Activated CD4-positive, alpha-beta T cell treated with anti-CD3 and anti-CD28 coated beads, Interleukin-2, amount 10 ng/mL, durations not matched to agents 24 days and 14 days (primary cell): ENCODE measurements around the gene MYL11. TPM values are rescaled to one million over a fixed set of nuclear protein-coding genes. Genes with fewer than 3 reads are reported as not detected.
"Not testable (repeated sequence)": the region's sequence is repeated elsewhere in the genome, so short reads cannot be mapped to it uniquely, and the experiment has no call there.

Experiments used
- DNase-seq: peaks from one replicate; pipeline ENCODE4 v3.0.0; 2022
- H3K27ac Mint-ChIP-seq: one replicate; pipeline ENCODE4 v1.8.0; 2022; ENCODE audit warnings: mild to moderate bottlenecking, mixed read lengths
- H3K27me3 Mint-ChIP-seq: one replicate; pipeline ENCODE4 v1.8.0; 2022; ENCODE audit warnings: mixed read lengths
- H3K36me3 Mint-ChIP-seq: one replicate; pipeline ENCODE4 v1.8.0; 2022; ENCODE audit warnings: low read depth, mild to moderate bottlenecking, mixed read lengths
- H3K4me1 Mint-ChIP-seq: one replicate; pipeline ENCODE4 v1.8.0; 2021; ENCODE audit warnings: mixed read lengths
- H3K4me3 Mint-ChIP-seq: one replicate; pipeline ENCODE4 v1.8.0; 2022; ENCODE audit warnings: mild to moderate bottlenecking, moderate library complexity, mixed read lengths
- H3K9me3 Mint-ChIP-seq: one replicate; pipeline ENCODE4 v1.8.0; 2021; ENCODE audit warnings: mixed read lengths
- intact Hi-C: fragments of 100-400 bp; cut with micrococcal nuclease; formaldehyde crosslinking; loops from one replicate; pipeline ENCODE4 v1.15.1; 2023
- total RNA-seq: library from RNA; stranded (reverse); gene quantifications from 2 replicates; pipeline ENCODE4 v1.2.3, GENCODE V29; 2022

The MYL11 gene
- total RNA-seq, 1 donor from 2014 or later, result 1.0 TPM

DNA sequence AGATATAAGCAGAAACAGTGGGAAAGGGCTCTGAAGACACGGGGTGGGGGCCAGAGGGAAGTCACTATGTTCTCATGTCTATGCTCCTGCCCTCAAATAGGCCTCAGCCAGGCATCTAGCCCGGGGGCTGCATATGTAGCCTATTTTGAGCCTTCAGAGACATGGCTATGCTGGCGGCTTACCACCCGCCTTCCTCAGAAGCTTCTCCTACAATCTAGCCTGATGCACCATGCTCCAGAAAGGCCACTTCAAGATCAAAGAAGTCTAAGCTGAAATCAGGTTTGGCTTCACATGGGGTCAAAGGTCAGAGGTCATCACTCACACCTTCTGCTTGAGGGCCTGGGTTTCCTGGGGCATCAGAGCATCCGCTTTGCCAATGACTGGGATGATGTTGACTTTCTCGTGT lies 6.2 kb downstream of the MYL11 start:
- H3K36me3 Mint-ChIP-seq, result peaks cover 20% of the 10 kb centered on the region
- peak; percentile 67 for DNase-seq
- H3K27ac Mint-ChIP-seq, result peak overlapping the region; percentile 88
- H3K27me3 Mint-ChIP-seq, result no peaks in the 10 kb centered on the region
- H3K4me3 Mint-ChIP-seq, result peak overlapping the region; percentile 84
- intact Hi-C loops, result no loop called here
- H3K4me1 Mint-ChIP-seq, result peaks cover 48% of the 10 kb centered on the region
- peaks cover 4% of the 10 kb centered on the region for H3K9me3 Mint-ChIP-seq

DNA sequence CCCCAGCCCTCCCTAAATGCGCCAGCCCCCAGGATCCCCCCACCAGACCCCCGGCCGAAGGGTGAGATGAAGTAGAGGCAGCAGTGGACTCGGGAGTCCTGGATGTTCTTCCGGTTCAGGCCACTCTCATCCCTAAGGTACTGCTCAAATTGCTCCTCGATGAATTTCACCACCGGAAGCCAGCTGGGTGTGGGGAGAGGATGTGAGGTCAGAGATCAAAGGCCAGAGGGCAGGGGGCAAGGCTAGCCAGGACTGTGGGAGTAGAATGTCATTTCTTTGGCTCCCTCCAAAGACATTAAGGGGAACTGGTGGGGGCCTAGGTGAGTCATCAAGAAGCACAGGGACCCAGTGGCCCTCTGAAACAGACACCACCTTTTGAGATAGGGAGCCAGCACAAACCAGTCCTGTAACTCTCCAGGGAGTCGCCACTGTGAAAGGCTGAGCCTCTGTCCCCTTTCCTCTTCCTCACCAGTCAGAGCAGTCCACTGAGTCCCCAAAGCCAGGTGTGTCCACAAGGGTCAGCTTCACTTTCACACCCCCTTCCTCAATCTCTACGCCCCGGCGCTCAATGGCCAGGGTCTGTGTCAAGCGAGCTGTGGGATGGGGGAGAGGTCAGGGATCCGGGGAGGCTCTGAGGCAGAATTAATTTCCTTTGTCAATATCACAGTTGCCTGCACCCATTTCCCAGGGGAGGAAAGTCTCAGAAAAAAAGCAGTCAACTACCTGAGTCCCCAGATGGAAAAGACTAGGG lies 6.9 kb downstream of the MYL11 start:
- Mint-ChIP-seq H3K4me3 (peak overlapping the region; percentile 84), H3K4me1 (peaks cover 48% of the 10 kb centered on the region), H3K36me3 (peaks cover 20% of the 10 kb centered on the region), H3K9me3 (peaks cover 4% of the 10 kb centered on the region), H3K27ac (peak overlapping the region; percentile 88), H3K27me3 (no peaks in the 10 kb centered on the region)
- intact Hi-C loops, result loop anchor here (1.0 to 2.0 kb wide), 2 partner anchors 14 to 27 kb away; partner anchors contain the start of gene ZNF48
- peak; percentile 80 for DNase-seq

DNA sequence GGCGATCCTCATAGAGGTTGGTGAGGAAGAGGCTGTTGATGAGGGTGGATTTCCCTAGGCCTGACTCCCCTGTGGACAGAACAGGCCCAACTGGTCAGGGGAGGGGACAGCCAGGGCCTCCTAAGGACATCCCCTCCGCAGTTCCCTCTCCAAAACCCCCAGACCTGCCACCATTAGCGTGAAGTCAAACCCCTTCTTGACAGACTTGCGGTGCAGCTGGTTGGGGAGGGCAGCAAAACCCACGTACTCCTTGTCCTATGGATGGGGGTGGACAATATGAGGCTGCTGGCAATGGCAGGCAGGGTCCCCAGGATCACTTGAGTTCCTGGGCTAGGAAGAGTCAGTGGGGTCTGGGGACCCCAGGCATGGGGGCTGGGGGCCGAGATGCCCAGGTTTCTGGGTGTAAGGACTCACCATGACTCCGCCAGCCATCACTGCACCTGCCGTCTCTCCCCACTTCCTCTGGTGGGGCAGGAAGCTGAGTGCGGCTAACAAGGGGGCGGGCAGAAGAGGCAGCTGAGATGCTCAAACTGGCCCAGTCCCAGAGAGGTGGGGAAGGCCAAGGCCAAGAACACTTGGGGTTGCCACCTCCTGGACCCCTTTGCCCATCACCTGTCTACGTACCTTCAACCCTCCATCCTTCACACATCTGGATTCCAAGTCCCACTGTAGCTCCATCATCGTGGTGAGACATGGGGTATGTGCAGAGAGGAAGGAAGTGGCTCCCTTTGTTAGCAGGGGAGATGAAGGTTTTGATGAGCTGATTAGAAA lies 7.7 kb downstream of the MYL11 start, which contains the start of gene SEPTIN1:
Gene SEPTIN1 (minus strand): TSS at position 451 of the 771 bp plus-strand sequence. CDS start 19 bp downstream, at position 432.
- Mint-ChIP-seq H3K4me1 (peaks cover 44% of the 10 kb centered on the region), H3K27ac (peak within 1 kb of the TSS; percentile 88), H3K4me3 (peak within 1 kb of the TSS; percentile 84), H3K36me3 (peaks cover 20% of the 10 kb centered on the region), H3K9me3 (peaks cover 4% of the 10 kb centered on the region), H3K27me3 (no peaks in the 10 kb centered on the region)
- peak; percentile 94 for DNase-seq
- intact Hi-C loops, result loop anchor here (1.0 to 2.0 kb wide), 2 partner anchors 13 to 27 kb away; partner anchors contain the start of gene ZNF48

DNA sequence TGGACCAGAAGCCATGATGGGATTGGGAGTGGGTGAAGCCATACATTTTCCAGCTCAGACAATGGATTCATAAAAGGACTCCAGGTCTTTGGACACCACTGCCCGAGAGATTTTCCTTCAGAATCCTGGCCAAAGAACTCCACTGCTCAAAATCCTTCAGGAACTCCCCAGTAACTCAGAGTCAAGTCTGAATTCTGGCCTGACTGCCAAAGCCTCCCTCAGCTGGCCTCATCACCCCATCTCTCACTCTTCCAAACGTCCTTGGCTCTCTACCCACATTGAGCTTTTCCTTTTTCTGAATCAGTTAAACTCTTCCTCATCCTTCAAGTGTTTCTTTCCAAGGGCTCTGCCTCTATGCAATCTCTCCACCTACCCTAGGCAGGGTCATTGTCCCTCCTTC lies 8.9 kb downstream of the MYL11 start:
- Mint-ChIP-seq H3K4me3 (peak overlapping the region; percentile 84), H3K9me3 (peaks cover 4% of the 10 kb centered on the region), H3K36me3 (peaks cover 17% of the 10 kb centered on the region), H3K4me1 (peaks cover 34% of the 10 kb centered on the region), H3K27me3 (no peaks in the 10 kb centered on the region), H3K27ac (peak overlapping the region; percentile 88)
- no peak for DNase-seq
- intact Hi-C loops, result loop anchor here (2.0 kb wide), 1 partner anchor 25 kb away; no protein-coding TSS in a partner anchor

DNA sequence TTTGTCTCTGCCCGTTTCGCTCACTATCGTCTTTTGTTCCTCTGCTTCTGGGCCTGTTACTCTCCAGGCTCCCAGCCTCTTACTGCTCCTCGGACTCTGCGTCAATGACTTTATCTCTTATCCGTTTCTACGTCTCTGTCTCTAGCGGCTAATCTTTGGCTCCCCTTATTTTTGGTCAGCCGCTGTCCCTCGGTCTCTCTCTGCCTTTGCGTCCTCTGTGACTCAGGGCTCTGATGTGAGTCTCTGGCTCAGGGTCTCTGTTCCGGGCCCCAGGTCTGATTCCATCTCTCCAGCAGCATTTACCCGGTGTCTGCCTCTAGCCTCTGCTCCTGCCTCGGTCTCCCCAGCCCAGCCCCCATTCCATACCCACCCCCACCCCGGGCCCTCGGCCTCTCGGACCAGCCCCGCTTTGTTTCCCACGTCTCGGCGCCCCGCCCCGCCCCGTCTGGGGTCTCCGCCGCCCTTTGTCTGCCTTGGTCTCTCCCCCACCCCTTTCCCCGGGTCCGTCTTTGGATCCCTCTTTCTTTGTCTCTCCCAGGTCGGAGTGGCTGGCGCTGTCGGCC lies 20.1 kb downstream of the MYL11 start:
- H3K4me1 Mint-ChIP-seq, result peaks cover 26% of the 10 kb centered on the region
- DNase-seq, result no peak
- H3K27ac Mint-ChIP-seq, result peak overlapping the region; percentile 86
- H3K9me3 Mint-ChIP-seq, result no peaks in the 10 kb centered on the region
- H3K27me3 Mint-ChIP-seq, result no peaks in the 10 kb centered on the region
- H3K36me3 Mint-ChIP-seq, result peaks cover 19% of the 10 kb centered on the region
- peak overlapping the region; percentile 96 for H3K4me3 Mint-ChIP-seq
- intact Hi-C loops, result loop anchor here (1.0 to 2.0 kb wide), 3 partner anchors 12 to 16 kb away; partner anchors contain the start of genes SEPTIN1 and ZNF771

DNA sequence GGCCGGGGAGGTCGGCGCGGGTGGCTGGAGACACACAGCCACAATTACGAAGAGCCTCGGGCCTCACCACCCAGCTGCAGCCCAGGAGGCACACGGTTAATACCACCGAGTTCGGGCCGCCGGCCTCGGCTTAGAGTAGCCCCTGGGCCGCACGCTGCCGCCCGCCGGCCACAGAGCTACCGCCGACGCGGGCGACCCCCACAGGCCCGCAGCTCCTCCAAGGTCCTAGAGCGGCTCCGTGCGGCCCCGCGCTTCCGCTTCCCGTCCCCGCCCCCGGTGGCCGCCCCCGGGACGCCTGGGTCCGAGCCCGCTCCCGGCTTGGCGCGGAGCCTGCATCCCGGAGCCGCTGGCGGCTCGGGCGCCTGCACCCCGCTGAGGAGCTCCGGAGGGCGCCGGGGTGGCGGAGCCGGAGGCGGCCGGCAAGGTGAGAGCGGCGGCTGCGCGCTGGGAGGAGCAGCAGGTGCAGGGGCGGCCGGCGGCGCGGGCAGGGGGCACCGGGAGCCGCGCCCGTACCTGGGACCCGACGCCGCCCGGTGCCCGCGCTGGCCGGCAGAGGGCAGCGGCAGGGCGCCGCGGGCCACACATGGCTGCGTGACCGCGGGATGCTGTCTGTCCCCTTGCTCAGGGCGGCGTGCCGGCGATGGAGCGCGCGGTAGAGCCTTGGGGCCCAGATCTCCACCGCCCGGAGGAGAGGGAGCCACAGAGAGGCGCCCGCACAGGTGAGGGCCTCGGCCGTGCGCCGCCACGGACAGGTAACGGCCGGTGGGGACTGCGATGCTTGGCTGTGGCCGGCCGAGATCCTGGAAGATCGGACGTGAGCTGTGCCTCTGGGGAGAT lies 20.8 kb downstream of the MYL11 start, which contains the start of gene ZNF48:
Gene ZNF48 (plus strand): TSS at position 266 of the 837 bp plus-strand sequence. CDS start 375 bp downstream, at position 641.
- Mint-ChIP-seq H3K27me3 (no peaks in the 10 kb centered on the region), H3K36me3 (peaks cover 21% of the 10 kb centered on the region), H3K4me1 (peaks cover 32% of the 10 kb centered on the region), H3K4me3 (peak within 1 kb of the TSS; percentile 96), H3K9me3 (no peaks in the 10 kb centered on the region), H3K27ac (peak within 1 kb of the TSS; percentile 86)
- intact Hi-C loops, result loop anchor here (1.0 to 2.0 kb wide), 3 partner anchors 12 to 17 kb away; partner anchors contain the start of genes SEPTIN1 and ZNF771
- peak; percentile 90 for DNase-seq

DNA sequence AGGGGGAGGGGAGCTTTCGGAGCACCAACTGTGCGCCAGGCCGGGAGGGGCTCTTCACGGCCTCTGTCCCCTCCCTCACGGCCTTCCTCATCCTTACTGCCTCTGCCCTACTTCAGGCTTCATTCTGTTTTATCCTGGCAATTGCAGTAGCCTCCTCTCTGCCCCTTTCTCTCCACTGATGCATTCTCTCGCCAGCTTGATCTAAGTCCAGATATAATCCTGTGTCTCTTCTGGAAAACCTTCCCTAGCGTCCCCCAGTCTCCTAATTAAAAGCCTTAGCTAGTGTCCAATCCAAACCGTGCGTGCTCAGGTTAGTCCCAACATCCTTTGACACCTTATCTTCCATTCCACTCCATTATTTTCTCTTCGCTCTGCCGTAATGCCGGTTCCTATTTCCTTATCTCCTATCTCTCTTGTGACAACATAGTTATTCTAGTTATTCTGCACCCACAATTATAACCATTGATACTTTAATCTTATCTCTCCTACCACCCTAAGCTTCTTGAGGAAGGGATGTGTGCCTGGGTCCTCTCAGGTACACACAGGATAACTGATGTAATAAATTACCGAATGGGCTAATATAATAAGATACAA lies 21.5 kb downstream of the MYL11 start:
- H3K9me3 Mint-ChIP-seq, result no peaks in the 10 kb centered on the region
- peak overlapping the region; percentile 35 for H3K27ac Mint-ChIP-seq
- no peaks in the 10 kb centered on the region for H3K27me3 Mint-ChIP-seq
- H3K4me3 Mint-ChIP-seq, result peak overlapping the region; percentile 96
- peaks cover 35% of the 10 kb centered on the region for H3K4me1 Mint-ChIP-seq
- DNase-seq, result no peak
- intact Hi-C loops, result loop anchor here (1.0 to 2.0 kb wide), 3 partner anchors 11 to 17 kb away; partner anchors contain the start of genes SEPTIN1 and ZNF771
- peaks cover 21% of the 10 kb centered on the region for H3K36me3 Mint-ChIP-seq

DNA sequence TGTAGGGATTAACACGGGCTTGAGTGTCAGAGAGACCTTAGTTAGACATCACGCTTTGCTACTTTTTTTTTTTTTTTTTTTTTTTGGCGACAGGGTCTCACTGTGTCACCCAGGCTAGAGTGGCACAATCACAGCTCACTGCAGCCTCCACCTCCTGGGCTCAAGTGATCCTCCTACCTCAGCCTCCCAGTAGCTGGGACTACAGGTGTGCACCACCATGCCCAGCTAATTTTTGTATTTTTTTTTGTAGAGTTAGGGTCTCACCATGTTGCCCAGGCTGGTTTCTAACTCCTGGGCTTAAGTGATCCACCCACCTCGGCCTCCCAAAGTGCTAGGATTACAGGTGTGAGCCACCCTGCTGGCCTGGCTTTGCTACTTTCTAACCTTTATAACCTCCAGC lies 22.0 kb downstream of the MYL11 start:
- H3K9me3 Mint-ChIP-seq, intact Hi-C loops, H3K27me3 Mint-ChIP-seq, DNase-seq: not testable (repeated sequence)
- Mint-ChIP-seq H3K4me3 (peak overlapping the region; percentile 96), H3K36me3 (peaks cover 21% of the 10 kb centered on the region), H3K27ac (peak overlapping the region; percentile 49), H3K4me1 (peaks cover 37% of the 10 kb centered on the region)

DNA sequence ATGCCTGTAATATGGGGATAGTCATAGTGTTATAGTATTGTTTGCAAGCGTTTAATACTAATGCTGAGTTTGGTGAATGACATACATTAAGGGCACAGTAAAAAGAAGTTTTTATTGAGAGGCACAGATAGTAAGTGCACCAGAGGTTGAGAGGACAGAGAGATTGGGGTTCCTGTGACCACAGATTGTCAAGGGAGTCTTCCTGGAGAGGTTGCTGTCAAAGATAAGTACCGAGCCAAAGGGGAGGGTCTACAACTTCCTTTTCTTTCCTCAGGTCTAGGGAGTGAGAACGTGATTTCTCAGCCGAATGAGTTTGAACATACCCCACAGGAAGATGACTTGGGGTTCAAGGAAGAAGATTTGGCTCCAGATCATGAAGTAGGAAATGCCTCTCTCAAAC lies 22.5 kb downstream of the MYL11 start:
- Mint-ChIP-seq H3K4me1 (peaks cover 38% of the 10 kb centered on the region), H3K9me3 (no peaks in the 10 kb centered on the region), H3K4me3 (peak overlapping the region; percentile 96), H3K27ac (peak overlapping the region; percentile 49), H3K27me3 (no peaks in the 10 kb centered on the region), H3K36me3 (peaks cover 21% of the 10 kb centered on the region)
- no peak for DNase-seq
- intact Hi-C loops, result no loop called here

DNA sequence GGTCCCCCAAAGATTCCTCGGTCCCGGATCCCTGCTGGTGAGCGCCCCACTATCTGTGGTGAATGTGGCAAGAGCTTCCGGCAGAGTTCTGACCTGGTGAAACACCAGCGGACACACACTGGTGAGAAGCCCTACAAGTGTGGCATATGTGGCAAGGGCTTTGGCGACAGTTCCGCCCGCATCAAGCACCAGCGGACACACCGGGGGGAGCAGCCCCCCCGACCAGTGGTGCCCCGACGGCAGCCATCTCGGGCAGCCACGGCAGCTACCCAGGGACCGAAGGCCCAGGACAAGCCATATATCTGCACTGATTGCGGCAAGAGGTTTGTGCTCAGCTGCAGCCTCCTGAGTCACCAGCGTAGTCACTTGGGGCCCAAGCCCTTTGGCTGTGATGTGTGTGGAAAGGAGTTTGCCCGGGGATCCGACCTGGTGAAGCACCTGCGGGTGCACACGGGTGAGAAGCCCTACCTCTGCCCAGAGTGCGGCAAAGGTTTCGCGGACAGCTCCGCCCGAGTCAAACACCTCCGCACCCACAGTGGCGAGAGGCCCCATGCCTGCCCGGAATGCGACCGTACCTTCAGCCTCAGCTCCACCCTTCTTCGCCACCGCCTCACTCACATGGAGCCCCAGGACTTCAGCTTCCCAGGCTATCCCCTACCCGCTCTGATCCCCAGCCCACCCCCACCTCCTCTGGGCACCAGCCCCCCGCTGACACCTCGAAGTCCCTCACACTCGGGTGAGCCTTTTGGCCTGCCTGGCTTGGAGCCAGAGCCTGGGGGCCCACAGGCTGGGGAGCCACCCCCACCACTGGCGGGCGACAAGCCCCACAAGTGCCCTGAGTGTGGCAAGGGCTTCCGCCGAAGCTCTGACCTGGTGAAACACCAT lies 23.4 kb downstream of the MYL11 start:
- Mint-ChIP-seq H3K4me3 (no peak overlapping the region), H3K36me3 (peaks cover 21% of the 10 kb centered on the region), H3K27me3 (peaks cover under 1% of the 10 kb centered on the region), H3K4me1 (peaks cover 38% of the 10 kb centered on the region), H3K27ac (no peak overlapping the region), H3K9me3 (no peaks in the 10 kb centered on the region)
- DNase-seq, result no peak
- intact Hi-C loops, result no loop called here

DNA sequence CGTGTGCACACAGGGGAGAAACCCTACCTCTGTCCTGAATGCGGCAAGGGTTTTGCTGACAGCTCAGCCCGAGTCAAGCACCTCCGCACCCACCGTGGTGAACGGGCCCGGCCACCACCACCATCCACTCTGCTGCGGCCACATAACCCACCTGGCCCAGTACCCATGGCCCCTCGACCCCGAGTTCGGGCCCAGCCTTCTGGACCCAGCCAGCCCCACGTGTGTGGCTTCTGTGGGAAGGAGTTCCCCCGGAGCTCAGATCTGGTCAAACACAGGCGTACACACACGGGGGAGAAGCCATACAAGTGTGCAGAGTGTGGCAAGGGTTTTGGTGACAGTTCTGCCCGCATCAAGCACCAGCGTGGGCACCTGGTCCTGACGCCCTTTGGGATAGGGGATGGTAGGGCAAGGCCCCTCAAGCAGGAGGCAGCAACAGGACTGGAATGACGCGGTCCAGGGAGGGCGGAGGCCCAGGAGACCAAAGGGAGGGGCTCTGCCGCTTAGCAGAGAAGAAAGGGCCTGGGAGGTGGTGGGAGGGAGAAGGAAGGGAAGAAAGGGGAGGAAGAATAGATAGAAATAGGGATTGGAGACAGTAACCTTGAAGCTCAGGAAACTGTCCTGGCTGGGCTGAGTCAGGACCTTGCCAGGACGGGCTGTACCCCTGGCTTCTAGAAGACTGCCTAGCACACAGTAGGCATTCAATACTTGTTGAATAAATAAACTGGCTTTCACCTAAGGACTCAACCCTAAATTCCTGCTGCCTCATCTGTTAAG lies 24.2 kb downstream of the MYL11 start:
- Mint-ChIP-seq H3K27ac (peak overlapping the region; percentile 53), H3K27me3 (peaks cover 4% of the 10 kb centered on the region), H3K36me3 (peaks cover 21% of the 10 kb centered on the region), H3K4me3 (peak overlapping the region; percentile 52), H3K9me3 (no peaks in the 10 kb centered on the region), H3K4me1 (peaks cover 38% of the 10 kb centered on the region)
- DNase-seq, result no peak
- intact Hi-C loops, result no loop called here
